NT2/D1 (cell line): ENCODE results near the gene STK32B.

Experiments used
- DNase-seq: peaks from one replicate; pipeline ENCODE4 v3.0.0-alpha.2; 2011; ENCODE audit warnings: low read depth, low spot score
- H3K27me3 ChIP-seq: 2 replicates; pipeline ENCODE4 v1.6.0; 2011; ENCODE audit warnings: mild to moderate bottlenecking; ENCODE audit not compliant: insufficient read length, insufficient read depth
- H3K36me3 ChIP-seq: 2 replicates; pipeline ENCODE4 v1.6.1; 2011; ENCODE audit warnings: mild to moderate bottlenecking, low read length, mixed read lengths; ENCODE audit not compliant: insufficient read depth, insufficient read length
- H3K4me1 ChIP-seq: 2 replicates; pipeline ENCODE4 v1.5.1; 2011; ENCODE audit not compliant: insufficient read depth, insufficient read length
- H3K4me3 ChIP-seq: 2 replicates; pipeline ENCODE4 v1.5.1; 2011; ENCODE audit warnings: low read depth; ENCODE audit not compliant: insufficient read length
- H3K9ac ChIP-seq: 2 replicates; pipeline ENCODE4 v1.6.0; 2011; ENCODE audit warnings: low read depth; ENCODE audit not compliant: insufficient read length
- H3K9me3 ChIP-seq: 2 replicates; pipeline ENCODE4 v1.5.1; 2011; ENCODE audit warnings: mild to moderate bottlenecking, low read length; ENCODE audit not compliant: insufficient read depth
- SUZ12 ChIP-seq: IDR thresholded peaks from 2 replicates; pipeline ENCODE4 v1.6.1; 2011; ENCODE audit not compliant: insufficient read length, insufficient read depth; ENCODE audit errors: extremely low read depth
- YY1 ChIP-seq: IDR thresholded peaks from 2 replicates; pipeline ENCODE4 v1.6.1; 2011; ENCODE audit not compliant: insufficient read length, insufficient read depth
- ZNF274 ChIP-seq: IDR thresholded peaks from 2 replicates; pipeline ENCODE4 v1.6.1; 2011; ENCODE audit warnings: mild to moderate bottlenecking, low read depth, low read length

The STK32B gene

DNA sequence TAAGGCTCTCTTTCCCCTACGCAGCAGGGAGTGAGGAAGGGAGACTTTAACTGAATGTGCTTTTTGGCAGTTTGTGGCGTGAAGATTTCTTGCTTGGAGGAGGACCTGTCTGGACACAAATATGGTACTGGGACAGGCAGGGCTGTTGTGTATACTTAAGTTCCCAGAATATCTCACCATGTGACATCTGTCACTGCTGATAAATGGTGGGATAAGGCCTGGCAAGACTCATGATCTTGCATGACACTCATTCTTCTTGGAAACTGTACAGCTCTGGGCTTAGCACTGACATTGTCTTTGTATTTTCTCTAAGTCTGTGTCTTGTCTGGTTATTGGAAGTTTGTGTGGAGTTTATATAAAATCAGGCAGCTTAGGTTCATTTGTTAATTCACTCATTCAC is 93.1 kb downstream of the STK32B start:
- TF ChIP-seq YY1 (no peak), SUZ12 (no peak), ZNF274 (no peak)
- no peaks in the 10 kb centered on the region for H3K27me3 ChIP-seq

DNA sequence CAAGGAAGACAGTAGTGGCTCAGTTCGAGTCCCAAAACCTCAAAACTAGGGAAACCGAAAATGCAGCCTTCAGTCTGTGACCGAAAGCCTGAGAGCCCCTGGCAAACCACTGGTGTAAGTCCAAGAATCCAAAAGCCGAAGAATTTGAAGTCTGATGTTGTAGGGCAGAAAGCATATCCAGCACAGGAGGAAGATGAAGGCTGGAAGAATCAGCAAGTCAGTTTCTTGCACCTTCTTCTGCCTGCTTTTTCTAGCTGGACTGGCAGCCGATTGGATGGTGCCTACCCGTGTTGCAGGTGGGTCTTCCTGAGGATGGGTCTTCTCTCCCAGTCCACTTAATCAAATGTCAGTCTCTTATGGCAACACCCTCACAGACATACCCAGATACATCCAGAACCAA is 95.0 kb downstream of the STK32B start:
- Histone ChIP-seq H3K4me3 (no peak overlapping the region), H3K27me3 (no peaks in the 10 kb centered on the region), H3K9ac (no peak overlapping the region), H3K36me3 (no peaks in the 10 kb centered on the region), H3K9me3 (peaks cover 13% of the 10 kb centered on the region; the same call in 1 of the 2 replicates), H3K4me1 (no peaks in the 10 kb centered on the region)
- DNase-seq, result no peak
- TF ChIP-seq YY1 (no peak), ZNF274 (no peak), SUZ12 (no peak)

More for the DNA sequence above, 93.1 kb downstream of the STK32B start:
- H3K9ac ChIP-seq, result no peak overlapping the region
- no peaks in the 10 kb centered on the region for H3K4me1 ChIP-seq
- no peaks in the 10 kb centered on the region for H3K36me3 ChIP-seq
- no peak for DNase-seq
- peaks cover 13% of the 10 kb centered on the region; the same call in 1 of the 2 replicates for H3K9me3 ChIP-seq
- H3K4me3 ChIP-seq, result no peak overlapping the region

DNA sequence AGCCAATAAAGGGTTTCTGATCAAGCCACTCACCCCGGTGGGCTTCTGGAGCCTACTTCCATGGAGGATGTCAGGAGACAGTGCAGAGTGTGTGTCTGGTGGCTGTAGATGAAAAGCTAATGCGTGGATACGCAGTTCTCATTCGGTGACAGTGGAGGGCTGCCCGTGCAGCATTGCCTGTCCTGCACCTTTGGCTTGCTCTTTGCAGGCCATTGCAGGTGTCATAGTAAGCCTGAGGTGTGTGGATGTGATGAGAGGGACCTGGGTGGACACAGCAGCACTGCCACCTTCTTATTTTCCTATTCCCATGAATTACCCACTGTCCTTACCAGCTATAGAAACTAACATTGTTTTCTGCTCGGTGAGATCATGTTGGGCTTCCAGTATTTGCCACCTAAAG is 101.2 kb downstream of the STK32B start:
- no peak for DNase-seq
- H3K27me3 ChIP-seq, result no peaks in the 10 kb centered on the region
- H3K9ac ChIP-seq, result no peak overlapping the region
- H3K4me3 ChIP-seq, result no peak overlapping the region
- H3K36me3 ChIP-seq, result no peaks in the 10 kb centered on the region
- H3K4me1 ChIP-seq, result no peaks in the 10 kb centered on the region
- no peak for TF ChIP-seq ZNF274
- TF ChIP-seq YY1, result no peak
- H3K9me3 ChIP-seq, result no peaks in the 10 kb centered on the region

DNA sequence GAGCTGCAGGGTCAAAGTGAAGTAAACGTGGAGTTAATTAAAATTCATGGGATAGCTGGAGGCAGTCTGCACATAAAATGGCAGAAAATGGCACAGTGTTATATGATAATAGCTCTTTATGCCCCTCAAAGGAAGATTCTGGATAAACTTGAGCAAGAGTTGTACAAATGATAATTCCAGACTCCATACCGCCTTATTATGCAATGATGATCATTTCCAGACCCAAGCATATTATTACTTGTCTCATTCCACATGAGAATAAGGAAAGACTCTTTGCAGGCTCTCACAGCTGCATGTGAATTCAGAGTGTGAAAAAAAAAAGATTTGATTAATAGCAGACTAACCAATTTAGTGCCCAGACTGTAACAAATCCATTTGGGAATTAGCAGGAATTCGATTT is 105.4 kb downstream of the STK32B start:
- Histone ChIP-seq H3K36me3 (no peaks in the 10 kb centered on the region), H3K4me3 (no peak overlapping the region), H3K4me1 (peaks cover 9% of the 10 kb centered on the region), H3K9ac (no peak overlapping the region), H3K27me3 (no peaks in the 10 kb centered on the region), H3K9me3 (no peaks in the 10 kb centered on the region)
- DNase-seq, result no peak
- TF ChIP-seq SUZ12 (no peak), ZNF274 (no peak), YY1 (no peak)

DNA sequence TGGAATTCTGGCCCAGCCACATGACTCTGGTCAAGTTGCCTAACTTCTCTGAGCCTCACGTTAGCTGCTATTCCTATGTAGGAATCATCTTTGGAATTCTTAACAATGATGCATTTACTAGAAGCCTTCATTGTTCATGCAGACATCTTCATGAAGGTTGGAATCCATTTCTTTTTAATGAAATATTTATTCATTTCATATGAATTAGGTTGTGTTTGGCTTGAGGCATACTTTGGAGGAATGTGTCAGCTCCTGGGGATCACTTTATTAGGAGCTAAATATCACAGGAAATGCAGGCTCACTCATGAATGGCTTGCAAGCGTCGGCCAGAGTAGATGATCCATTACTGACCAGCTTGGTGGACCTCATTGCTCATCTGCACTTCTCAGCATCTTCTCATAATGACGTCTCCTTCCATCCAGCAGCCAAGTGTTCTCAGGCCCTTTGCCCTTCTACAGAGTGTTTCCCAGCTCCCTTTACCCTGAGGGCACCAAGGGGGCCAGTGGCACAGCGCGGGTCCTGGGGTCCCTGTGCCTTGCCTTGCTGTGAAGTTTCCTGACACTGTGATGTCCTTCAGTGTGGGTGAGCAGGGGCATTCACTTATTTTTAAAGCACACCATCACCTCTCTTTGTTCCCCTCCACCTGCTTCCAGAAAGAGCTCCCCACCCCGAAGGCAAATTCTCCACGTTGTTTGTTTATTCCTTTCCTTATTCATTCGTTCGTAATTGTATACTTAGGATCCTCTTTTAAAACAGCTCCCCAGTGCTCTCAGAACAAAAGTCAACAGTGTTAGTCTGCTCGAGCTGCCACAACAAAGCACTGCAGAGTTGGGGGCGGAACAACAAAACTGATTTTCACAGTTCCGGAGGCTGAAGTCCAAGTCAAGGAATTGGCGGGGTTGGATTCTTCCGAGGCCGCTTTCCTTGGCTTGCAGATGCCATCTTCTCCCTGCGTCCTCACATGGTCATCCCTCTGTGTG is 106.8 kb downstream of the STK32B start:
- TF ChIP-seq SUZ12, result no peak
- TF ChIP-seq ZNF274, result no peak
- TF ChIP-seq YY1, result no peak
- Histone ChIP-seq H3K9ac (no peak overlapping the region), H3K4me3 (no peak overlapping the region), H3K4me1 (peaks cover 9% of the 10 kb centered on the region), H3K36me3 (no peaks in the 10 kb centered on the region), H3K9me3 (no peaks in the 10 kb centered on the region), H3K27me3 (no peaks in the 10 kb centered on the region)
- no peak for DNase-seq

DNA sequence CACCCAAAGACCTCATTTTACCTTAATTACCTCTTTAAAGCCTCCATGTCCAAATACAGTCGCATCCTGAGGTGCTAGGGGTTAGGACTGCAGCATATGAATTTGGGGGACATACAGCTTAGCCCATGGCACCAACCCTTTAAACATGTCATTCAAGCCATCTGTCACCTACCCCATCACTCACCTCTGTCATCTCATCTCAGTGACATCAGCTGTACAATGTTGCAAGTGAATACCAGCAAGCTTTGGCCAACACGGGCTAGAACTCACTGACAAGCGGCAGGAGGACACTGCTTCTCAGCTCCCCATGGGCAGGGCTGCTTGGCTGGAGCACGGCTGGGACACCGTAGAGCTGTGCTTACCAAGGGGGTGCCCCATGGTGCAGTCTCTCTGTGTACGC is 107.5 kb downstream of the STK32B start:
- Histone ChIP-seq H3K36me3 (no peaks in the 10 kb centered on the region), H3K9ac (no peak overlapping the region), H3K9me3 (no peaks in the 10 kb centered on the region), H3K27me3 (no peaks in the 10 kb centered on the region), H3K4me1 (peaks cover 9% of the 10 kb centered on the region), H3K4me3 (no peak overlapping the region)
- no peak for DNase-seq
- TF ChIP-seq SUZ12 (no peak), YY1 (no peak), ZNF274 (no peak)

DNA sequence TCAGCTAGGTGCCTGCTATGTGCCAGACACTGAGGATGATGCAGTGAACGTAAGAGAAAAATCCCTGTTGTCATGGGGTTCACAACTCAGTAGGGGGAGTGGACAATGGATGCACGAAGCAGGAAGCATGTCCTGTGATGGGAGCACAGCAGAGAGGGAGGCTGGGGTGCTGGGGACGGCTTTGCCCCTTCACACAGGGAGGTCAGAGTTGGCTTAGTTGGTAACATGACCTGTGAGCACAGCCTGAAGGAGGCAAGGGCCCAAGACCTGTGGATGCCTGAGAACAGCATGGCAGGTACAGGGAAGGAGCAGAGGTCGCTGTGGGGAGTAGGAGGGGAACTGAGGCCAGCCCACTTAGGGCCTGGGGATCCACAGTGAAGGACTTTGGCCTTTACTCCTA is 109.4 kb downstream of the STK32B start:
- TF ChIP-seq ZNF274 (no peak), YY1 (no peak), SUZ12 (no peak)
- Histone ChIP-seq H3K9me3 (no peaks in the 10 kb centered on the region), H3K27me3 (no peaks in the 10 kb centered on the region), H3K4me1 (peaks cover 19% of the 10 kb centered on the region), H3K9ac (no peak overlapping the region), H3K4me3 (no peak overlapping the region), H3K36me3 (no peaks in the 10 kb centered on the region)
- DNase-seq, result no peak
